ENCODE data around the gene TAOK3.

DNA sequence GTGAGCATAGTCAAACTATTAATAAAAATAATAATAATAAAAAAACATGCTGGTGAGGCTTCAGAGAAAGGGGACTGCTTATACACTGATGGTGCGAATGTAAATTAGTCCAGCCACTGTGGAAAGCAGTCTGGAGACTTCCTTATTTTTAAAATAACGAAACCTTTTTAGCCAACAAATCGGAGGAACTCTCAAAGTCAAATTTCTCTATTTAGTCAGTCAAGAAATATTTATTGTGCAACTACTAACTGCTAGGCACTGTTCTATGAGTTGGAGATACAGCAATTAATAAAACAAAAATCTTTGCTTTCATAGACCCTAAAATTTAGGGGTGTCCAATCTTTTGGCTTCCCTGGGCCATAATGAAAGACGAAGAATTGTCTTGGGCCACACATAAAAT lies 10.8 kb downstream of the TAOK3 start:
- no peak for TF ChIP-seq JUN (IDR thresholded peaks at IDR 0.05; ENCODE audit: borderline replicate concordance, low read depth, low read length)
- TF ChIP-seq JUN (CRISPR knock-in tag; IDR thresholded peaks at IDR 0.05; ENCODE audit: borderline replicate concordance) = no peak
- TF ChIP-seq ELF2 (CRISPR knock-in tag; IDR thresholded peaks at IDR 0.05) = no peak
- TF ChIP-seq, protein P1, sequence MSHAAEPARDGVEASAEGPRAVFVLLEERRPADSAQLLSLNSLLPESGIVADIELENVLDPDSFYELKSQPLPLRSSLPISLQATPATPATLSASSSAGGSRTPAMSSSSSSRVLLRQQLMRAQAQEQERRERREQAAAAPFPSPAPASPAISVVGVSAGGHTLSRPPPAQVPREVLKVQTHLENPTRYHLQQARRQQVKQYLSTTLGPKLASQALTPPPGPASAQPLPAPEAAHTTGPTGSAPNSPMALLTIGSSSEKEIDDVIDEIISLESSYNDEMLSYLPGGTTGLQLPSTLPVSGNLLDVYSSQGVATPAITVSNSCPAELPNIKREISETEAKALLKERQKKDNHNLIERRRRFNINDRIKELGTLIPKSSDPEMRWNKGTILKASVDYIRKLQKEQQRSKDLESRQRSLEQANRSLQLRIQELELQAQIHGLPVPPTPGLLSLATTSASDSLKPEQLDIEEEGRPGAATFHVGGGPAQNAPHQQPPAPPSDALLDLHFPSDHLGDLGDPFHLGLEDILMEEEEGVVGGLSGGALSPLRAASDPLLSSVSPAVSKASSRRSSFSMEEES (CRISPR knock-in tag; IDR thresholded peaks at IDR 0.05) = no peak
- TF ChIP-seq, protein P2, sequence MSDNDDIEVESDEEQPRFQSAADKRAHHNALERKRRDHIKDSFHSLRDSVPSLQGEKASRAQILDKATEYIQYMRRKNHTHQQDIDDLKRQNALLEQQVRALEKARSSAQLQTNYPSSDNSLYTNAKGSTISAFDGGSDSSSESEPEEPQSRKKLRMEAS (CRISPR knock-in tag; IDR thresholded peaks at IDR 0.05) = no peak
- TF ChIP-seq TCF7L2 (IDR thresholded peaks at IDR 0.05; ENCODE audit: low read depth, low read length) = no peak
- no peak for TF ChIP-seq SNRNP70 (optimal IDR thresholded peaks at IDR 0.05; ENCODE audit: low read depth, low read length)
- no peak for TF ChIP-seq POLR2AphosphoS5 (IDR thresholded peaks at IDR 0.05; ENCODE audit: control insufficient read depth, insufficient read depth, low read depth, low read length)
- TF ChIP-seq ZNF780A (CRISPR knock-in tag; IDR thresholded peaks at IDR 0.05) = no peak

Measured in K562 (cell line).